ENCODE results near the gene ADARB1.

Gene ADARB1

GRCh38 chr21:45069085-45069484 is 5.3 kb upstream of the ADARB1 start:
- H3K27ac ChIP-seq: no peak overlapping the region; the same call in 1 of the 2 replicates

DNA sequence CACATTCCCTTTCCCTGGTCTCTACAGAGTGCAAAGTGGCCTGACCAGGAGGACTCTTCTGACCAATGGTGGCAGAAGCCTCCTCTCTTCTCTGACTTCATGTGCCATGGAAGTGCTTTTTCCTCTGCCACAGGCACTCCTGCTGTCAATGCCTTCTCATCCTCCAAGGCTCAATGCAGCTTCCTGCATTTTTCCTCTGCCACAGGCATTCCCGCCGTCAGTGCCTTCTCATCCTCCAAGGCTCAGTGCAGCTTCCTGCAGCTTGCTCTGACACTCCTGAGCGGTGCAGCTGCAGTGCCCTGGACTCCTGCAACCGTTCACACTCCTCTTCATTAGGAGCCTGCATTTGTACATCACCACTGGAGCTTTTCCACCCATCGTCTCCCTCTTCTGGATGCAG is 4.7 kb upstream of the ADARB1 start:
- TF ChIP-seq, protein P1, sequence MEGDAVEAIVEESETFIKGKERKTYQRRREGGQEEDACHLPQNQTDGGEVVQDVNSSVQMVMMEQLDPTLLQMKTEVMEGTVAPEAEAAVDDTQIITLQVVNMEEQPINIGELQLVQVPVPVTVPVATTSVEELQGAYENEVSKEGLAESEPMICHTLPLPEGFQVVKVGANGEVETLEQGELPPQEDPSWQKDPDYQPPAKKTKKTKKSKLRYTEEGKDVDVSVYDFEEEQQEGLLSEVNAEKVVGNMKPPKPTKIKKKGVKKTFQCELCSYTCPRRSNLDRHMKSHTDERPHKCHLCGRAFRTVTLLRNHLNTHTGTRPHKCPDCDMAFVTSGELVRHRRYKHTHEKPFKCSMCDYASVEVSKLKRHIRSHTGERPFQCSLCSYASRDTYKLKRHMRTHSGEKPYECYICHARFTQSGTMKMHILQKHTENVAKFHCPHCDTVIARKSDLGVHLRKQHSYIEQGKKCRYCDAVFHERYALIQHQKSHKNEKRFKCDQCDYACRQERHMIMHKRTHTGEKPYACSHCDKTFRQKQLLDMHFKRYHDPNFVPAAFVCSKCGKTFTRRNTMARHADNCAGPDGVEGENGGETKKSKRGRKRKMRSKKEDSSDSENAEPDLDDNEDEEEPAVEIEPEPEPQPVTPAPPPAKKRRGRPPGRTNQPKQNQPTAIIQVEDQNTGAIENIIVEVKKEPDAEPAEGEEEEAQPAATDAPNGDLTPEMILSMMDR (conservative IDR thresholded peaks at IDR 0.05): no peak
- peak overlapping the region; percentile 0; the same call in 1 of the 2 replicates for H3K27ac ChIP-seq

More at GRCh38 chr21:45069085-45069484, 5.3 kb upstream of the ADARB1 start:
- TF ChIP-seq, protein P1 (conservative IDR thresholded peaks at IDR 0.05): no peak

- TF ChIP-seq, protein P1 (conservative IDR thresholded peaks at IDR 0.05): no peak
- H3K27ac ChIP-seq: peak overlapping the region; percentile 100
Observed at GRCh38 chr21:45071078-45071873, 3.1 kb upstream of the ADARB1 start.

- H3K27ac ChIP-seq: peak overlapping the region; percentile 100
- TF ChIP-seq, protein P1 (conservative IDR thresholded peaks at IDR 0.05): no peak
Observed at GRCh38 chr21:45071874-45072737, 2.3 kb upstream of the ADARB1 start.

GRCh38 chr21:45072738-45073300 is 1.6 kb upstream of the ADARB1 start:
- TF ChIP-seq, protein P1 (conservative IDR thresholded peaks at IDR 0.05): no peak
- H3K27ac ChIP-seq: peak overlapping the region; percentile 100

DNA sequence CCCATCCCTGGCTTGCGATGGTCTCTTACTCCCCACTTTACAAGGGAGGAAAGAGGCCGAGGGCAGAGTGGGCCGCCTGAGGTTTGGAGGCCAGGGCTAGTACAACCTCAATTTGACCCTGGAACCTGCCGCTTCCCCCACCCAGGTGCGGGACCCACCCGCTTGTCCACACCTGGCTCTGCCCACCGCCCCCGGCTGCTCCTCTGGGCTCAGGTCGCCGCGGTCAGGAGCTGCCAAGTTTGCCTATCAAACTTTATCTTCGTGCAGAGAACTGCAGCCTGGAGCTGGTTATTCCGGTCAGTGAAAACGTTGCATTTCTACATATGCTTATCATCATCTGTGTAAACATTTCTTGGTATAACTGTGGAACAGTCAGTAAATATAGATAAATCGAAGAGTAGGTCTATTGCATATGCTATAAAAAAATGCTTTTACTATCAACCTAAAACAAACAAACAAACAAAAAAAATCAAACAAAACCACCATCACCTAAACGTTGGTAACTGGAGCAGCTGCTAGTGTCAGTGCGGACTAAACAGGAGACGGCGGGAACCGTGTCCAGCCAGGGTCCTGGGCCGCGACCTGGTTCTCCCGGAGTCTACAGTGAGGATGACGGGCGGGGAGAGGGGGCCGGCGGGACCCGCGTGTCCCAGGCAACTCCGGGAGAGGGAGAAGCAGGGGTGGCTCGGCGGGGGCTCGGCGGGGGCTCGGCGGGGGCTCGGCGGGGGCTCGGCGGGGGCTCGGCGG is 906 bp upstream of the ADARB1 start:
- H3K27ac ChIP-seq: peak overlapping the region; percentile 100
- TF ChIP-seq, protein P1 (conservative IDR thresholded peaks at IDR 0.05): no peak

All from VCaP (cell line).